HG03066 (cell line): ENCODE results near the gene TMEM198.

Experiments used
- ATAC-seq: cut with Tn5 transposase; IDR thresholded peaks from one replicate; pipeline ENCODE4 v1.9.1; 2021; ENCODE audit warnings: low read depth; ENCODE audit not compliant: unreplicated experiment

TMEM198 gene

GRCh38 chr2:219524817-219525216 lies 19.0 kb upstream of the TMEM198 start:
- ATAC-seq = no peak

DNA sequence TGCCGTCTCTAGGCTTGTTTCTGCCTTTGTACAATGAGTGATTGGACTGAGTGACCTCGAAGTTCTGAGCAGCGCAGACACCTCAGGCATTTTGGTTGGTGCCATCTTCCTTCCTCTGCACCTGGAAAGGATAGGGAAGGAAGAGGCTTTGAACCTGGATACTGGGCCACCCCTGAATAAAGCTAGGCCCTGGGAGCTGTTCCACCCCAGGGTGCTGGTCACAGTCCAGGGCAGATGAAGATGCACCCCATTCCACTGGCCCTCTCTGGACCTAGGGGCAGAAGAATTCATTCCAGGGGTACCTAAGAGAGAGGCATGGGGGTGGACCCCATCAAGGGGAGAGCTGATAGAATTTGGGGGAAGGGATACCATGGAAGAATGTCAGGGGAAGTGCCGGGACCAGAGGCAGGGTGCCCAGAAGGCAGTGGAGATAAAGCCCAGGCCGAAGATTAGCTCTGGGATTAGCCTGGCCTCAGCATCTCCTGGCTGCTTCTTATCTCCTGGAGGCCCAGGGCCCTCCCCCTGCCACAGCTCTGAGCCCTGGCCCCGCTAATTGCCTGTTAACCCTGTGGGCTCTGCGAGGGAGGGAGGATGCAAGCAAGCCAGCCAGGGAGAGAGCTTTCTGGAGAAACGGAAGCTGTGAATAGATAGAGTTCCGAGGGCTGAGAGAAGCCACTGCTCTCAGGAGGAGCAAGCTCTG lies 18.1 kb upstream of the TMEM198 start:
- no peak for ATAC-seq

GRCh38 chr2:219526320-219527075 lies 17.3 kb upstream of the TMEM198 start:
- ATAC-seq = no peak

- no peak for ATAC-seq
These were observed 16.8 kb upstream of the TMEM198 start for GRCh38 chr2:219527076-219527394.

GRCh38 chr2:219527472-219527871 lies 16.4 kb upstream of the TMEM198 start:
- ATAC-seq = no peak

DNA sequence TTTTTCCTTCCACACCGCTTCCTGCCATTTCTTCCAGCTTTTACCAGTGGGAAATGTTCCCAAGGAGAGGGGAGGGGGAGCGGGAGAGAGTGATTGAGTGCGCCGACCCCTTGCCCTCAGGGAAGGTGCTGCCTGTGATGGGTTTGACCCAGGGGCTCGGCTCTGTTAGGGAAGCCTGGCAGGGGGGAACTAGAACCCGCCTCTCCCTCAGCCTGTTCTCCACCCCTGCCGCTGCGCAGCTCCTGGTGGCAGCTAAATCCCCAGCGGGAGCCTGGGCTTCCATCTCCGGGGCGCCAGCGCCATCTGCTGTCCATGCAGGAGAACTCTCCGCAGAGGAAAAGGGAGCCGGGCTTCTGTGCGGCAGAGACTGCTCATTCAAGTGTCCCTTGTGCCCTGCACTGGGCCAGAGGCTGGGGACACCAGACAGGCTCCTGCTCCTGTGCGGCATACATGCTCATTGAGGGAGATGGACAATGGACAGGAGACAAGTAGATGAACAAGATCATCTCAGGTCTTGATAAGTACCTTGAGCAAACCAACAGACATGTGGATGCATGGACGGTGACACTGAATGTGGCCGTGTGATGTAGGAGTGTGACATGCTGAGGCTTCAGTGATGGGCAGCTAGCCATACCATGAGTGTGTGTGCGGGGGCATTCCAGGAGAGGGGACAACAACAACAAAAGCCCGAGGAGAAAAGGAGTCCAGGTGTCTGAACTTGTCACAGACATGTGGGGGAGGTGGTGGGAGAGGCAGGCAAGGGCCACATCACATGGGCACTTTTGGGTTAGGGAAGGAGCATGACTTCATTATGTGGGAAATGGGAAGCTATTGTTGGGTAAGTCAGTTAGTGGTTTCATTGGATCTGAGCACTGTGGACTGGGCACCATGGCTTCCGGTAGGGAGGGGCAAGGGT lies 13.5 kb upstream of the TMEM198 start:
- peak; percentile 88 for ATAC-seq

GRCh38 chr2:219531639-219532377 lies 12.0 kb upstream of the TMEM198 start:
- no peak for ATAC-seq

DNA sequence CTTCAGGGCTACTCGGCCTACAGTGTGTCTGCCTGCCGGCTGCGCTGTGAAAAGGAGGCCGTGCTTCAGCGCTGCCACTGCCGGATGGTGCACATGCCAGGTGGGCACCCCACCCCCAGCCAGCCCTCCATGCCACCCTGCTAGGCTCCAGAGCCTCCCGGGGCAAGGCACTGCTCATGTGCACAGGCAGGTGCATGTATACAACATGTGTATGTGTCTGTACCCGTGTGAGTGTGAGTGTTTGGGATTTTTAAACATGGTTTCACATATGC lies 11.5 kb upstream of the TMEM198 start:
- no peak for ATAC-seq

GRCh38 chr2:219533930-219534661 lies 9.7 kb upstream of the TMEM198 start:
- no peak for ATAC-seq

GRCh38 chr2:219536425-219536824 lies 7.4 kb upstream of the TMEM198 start:
- no peak for ATAC-seq

DNA sequence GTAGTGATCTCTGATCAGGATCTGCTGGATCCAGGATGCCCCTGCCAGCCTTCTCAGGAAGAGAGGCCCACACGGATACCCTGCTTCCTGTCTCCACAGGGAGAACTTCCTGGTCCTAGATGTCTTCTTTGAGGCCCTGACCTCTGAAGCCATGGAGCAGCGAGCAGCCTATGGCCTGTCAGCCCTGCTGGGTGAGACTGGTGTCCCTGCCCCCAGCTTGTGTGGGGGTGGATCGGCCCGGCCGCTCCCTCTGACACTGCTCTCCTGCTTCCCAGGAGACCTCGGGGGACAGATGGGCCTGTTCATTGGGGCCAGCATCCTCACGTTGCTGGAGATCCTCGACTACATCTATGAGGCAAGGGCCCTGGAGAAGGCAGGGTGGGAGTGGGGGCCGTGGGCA lies 6.9 kb upstream of the TMEM198 start:
- ATAC-seq = no peak

GRCh38 chr2:219537657-219538488 lies 6.0 kb upstream of the TMEM198 start:
- ATAC-seq = no peak

DNA sequence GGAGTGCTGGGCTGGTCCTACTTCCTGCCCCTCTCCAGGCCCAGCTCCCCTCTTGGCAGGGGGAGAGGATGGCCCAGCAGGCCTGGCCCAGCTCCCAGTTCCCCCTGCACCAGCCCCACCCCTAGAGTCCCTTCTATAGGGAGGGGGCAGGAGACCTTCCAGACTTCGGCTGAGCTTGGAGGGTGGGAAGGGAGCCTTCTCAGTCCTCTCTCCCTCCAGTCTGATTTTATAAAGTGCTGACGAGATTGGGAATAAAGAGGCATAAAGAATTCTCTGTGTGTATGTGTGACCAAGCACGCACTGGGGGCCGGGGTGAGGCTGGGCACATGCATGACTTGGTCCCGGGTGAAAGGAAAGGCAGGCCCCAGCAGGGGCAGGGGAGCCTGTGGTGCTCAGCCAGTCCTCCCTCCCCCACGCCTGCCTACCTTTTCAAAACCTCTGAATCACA lies 5.3 kb upstream of the TMEM198 start:
- no peak for ATAC-seq

- no peak for ATAC-seq
These were observed 4.7 kb upstream of the TMEM198 start for GRCh38 chr2:219538956-219539788.

DNA sequence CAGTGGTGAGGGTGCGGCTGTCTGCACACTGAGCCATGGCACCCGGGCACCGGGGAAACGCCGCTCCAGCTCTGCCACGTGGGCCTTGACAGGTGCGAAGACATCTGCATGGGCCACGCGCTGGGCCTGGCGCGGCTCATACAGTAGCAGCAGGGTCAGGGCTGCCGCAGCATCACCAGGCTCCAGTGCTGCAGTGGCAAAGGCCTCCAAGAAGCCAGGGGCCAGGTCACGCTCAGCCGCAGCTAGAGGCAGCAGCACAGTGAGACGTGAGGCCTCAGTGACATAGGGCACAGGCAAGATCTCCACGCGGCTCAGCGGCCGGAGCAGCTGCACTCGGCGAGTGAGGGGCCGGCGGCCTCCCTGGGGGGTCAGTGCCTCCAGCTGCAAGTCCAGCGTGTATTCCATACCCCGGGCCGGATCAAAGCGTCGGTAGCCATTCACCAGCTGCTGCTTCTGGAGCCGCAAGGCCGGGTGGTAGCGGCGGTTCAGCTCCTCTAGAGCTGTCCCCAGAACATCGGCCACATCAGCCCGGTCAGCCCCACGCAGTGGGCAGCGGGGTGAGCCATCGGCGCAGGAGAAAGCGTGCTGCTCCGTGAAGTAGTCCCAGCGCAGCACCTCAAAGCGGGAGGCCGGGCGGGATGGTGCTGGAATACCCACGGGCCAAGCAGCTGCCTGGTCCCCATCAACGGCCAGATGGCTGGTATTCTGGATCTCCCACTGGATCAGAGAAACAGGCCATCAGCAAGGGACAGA lies 3.7 kb upstream of the TMEM198 start:
- no peak for ATAC-seq

DNA sequence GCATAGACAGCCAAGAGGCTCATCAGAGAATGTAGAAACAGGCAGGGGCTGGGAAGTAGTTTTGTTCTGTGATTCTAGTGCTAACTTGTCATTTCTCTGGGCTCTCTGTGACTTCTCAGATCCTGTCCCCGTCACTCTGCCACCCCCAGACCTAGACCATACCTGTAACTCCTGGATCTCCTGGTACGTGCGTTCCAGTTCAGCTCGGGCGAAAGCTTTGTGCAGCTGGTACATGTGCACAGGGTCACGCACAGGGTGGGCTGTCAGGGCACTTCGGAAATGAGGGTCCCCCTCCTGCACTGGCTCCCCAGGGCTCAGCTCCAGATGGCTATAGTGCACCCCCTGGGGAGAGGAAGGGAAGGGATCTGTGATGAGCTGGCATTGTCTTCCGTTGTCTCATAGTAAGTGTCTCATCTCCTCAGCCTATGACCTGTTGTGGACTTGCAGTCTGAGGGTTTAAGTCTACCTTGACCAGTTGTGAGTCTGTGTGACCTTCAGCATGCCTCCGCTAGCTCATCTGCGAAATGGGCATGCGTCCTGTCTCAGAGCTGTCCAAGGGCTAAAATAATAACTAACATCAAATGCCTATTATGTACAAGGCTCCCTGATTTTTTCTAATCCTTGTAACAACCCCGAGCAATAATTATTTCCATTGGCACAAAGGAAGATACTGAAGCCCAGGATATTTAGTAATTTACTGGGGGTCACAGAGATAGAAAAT lies 2.9 kb upstream of the TMEM198 start:
- ATAC-seq = no peak

GRCh38 chr2:219541611-219542180 lies 2.1 kb upstream of the TMEM198 start:
- ATAC-seq = peak; percentile 41
